ENCODE data around the gene GLIS1. TPM values are rescaled to one million over a fixed set of nuclear protein-coding genes. Genes with fewer than 3 reads are reported as not detected.

GLIS1 gene
- total and polyA plus RNA-seq, 2 experiments from 2014 or later: 0.26 to 0.31 TPM

DNA sequence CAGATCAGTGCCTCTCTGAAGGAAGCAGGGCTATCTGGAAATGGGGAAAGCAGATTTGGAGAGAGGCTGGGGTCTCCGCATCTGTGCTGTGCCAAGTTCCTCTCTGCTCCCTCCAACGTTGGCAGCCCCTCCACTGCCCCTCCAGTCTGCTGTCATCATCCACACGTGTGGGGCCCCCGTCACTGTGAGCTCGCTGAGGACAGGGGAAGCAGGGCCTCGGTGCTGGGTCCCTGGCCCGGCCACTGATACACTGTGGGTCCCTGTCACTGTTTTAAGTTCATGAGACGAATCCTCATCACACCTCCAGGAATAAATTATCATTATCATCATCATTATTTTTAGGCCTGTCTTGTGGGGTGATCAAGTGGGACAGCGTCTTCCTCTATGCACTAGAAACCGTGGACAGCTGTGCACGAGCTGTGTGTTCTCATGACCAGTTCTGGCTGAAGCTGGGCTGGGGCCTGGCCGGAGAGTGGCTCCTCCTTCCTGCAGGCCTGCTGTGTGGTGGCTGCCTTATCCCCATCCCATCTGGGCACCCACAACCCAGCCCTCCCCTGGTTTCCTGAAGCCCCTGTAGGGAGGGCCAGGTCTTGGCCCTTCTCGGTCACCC, 227.5 kb downstream of the GLIS1 start:
- TF ChIP-seq POLR2AphosphoS5 (IDR thresholded peaks at IDR 0.05; ENCODE audit: low read depth) (no peak), ZNF331 (CRISPR knock-in tag; IDR thresholded peaks at IDR 0.05; ENCODE audit: low read depth) (no peak), ZNF114 (CRISPR knock-in tag; IDR thresholded peaks at IDR 0.05) (no peak), EZH2 (IDR thresholded peaks at IDR 0.05; ENCODE audit: low read depth, unreplicated experiment) (no peak), CREB1 (CRISPR knock-in tag; IDR thresholded peaks at IDR 0.05; ENCODE audit: low read depth) (no peak), STAT1 (IDR thresholded peaks at IDR 0.05; ENCODE audit: unreplicated experiment) (no peak), JUNB (IDR thresholded peaks at IDR 0.05; ENCODE audit: unreplicated experiment) (no peak)
- TF ChIP-seq, protein P1, sequence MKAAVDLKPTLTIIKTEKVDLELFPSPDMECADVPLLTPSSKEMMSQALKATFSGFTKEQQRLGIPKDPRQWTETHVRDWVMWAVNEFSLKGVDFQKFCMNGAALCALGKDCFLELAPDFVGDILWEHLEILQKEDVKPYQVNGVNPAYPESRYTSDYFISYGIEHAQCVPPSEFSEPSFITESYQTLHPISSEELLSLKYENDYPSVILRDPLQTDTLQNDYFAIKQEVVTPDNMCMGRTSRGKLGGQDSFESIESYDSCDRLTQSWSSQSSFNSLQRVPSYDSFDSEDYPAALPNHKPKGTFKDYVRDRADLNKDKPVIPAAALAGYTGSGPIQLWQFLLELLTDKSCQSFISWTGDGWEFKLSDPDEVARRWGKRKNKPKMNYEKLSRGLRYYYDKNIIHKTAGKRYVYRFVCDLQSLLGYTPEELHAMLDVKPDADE (IDR thresholded peaks at IDR 0.05): no peak
- TF ChIP-seq, protein P2, sequence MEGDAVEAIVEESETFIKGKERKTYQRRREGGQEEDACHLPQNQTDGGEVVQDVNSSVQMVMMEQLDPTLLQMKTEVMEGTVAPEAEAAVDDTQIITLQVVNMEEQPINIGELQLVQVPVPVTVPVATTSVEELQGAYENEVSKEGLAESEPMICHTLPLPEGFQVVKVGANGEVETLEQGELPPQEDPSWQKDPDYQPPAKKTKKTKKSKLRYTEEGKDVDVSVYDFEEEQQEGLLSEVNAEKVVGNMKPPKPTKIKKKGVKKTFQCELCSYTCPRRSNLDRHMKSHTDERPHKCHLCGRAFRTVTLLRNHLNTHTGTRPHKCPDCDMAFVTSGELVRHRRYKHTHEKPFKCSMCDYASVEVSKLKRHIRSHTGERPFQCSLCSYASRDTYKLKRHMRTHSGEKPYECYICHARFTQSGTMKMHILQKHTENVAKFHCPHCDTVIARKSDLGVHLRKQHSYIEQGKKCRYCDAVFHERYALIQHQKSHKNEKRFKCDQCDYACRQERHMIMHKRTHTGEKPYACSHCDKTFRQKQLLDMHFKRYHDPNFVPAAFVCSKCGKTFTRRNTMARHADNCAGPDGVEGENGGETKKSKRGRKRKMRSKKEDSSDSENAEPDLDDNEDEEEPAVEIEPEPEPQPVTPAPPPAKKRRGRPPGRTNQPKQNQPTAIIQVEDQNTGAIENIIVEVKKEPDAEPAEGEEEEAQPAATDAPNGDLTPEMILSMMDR (conservative IDR thresholded peaks at IDR 0.05; ENCODE audit: low read depth in 2 of 2): no peak
- Mint-ChIP-seq H3K4me1 (peaks cover 20% of the 10 kb centered on the region), H3K4me3 (no peak overlapping the region), H3K9me3 (no peaks in the 10 kb centered on the region; the same call in 2 of the 3 replicates), H3K36me3 (ENCODE audit: low read depth) (no peaks in the 10 kb centered on the region), H3K27me3 (ENCODE audit: insufficient read depth, low read depth, poor library complexity) (peaks cover 5% of the 10 kb centered on the region), H3K27ac (no peak overlapping the region)
- DNase-seq (ENCODE audit: low spot score) (no peak), ATAC-seq (no peak)
- H3K4me2 ChIP-seq: no peak overlapping the region
- H3K4me1 ChIP-seq (ENCODE audit: insufficient read depth): no peaks in the 10 kb centered on the region
- H3K9me2 ChIP-seq (ENCODE audit: insufficient read depth): no peaks in the 10 kb centered on the region
- H3K4me3 ChIP-seq: no peak overlapping the region
- no peaks in the 10 kb centered on the region for H3K27me3 ChIP-seq (ENCODE audit: insufficient read depth)
- no peaks in the 10 kb centered on the region for H3K79me2 ChIP-seq (replicated peaks; ENCODE audit: insufficient read depth)
- H3K27ac ChIP-seq (ENCODE audit: low read depth): no peak overlapping the region
- H3F3A ChIP-seq (replicated peaks; ENCODE audit: low read depth): no peaks in the 10 kb centered on the region
- no peaks in the 10 kb centered on the region for H4K20me1 ChIP-seq (replicated peaks; ENCODE audit: insufficient read depth)
- no peaks in the 10 kb centered on the region for H3K36me3 ChIP-seq (ENCODE audit: insufficient read depth)
- H2AFZ ChIP-seq: no peak overlapping the region

DNA sequence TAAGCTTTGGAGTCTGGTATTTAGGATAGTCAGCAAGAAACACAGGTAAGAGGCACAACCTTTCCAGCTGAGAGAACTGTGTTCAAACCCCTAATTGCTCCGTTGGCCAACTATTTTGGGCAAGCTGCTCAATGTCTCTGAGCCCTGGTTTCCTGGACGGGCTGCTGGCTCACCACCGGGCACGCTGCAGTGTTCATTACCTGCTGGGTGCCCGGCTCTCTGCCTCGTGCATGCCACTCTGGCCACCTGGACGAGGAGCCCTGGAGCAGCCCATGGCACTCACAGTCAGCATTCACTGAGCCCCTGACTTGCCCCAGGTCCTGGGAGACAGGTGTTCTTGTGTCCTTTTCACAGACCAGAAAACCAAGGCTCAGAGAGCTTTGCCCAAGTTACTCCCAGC, 228.7 kb downstream of the GLIS1 start:
- no peaks in the 10 kb centered on the region for H3K36me3 ChIP-seq (ENCODE audit: insufficient read depth)
- no peak overlapping the region for H2AFZ ChIP-seq
- H4K20me1 ChIP-seq (replicated peaks; ENCODE audit: insufficient read depth): no peaks in the 10 kb centered on the region
- Mint-ChIP-seq H3K27ac (no peak overlapping the region), H3K4me3 (no peak overlapping the region), H3K36me3 (ENCODE audit: low read depth) (no peaks in the 10 kb centered on the region; the same call in 2 of the 3 replicates), H3K9me3 (no peaks in the 10 kb centered on the region; the same call in 2 of the 3 replicates), H3K27me3 (ENCODE audit: insufficient read depth, low read depth, poor library complexity) (peaks cover 5% of the 10 kb centered on the region), H3K4me1 (peaks cover 24% of the 10 kb centered on the region)
- no peak overlapping the region for H3K27ac ChIP-seq (ENCODE audit: low read depth)
- H3K9me2 ChIP-seq (ENCODE audit: insufficient read depth): no peaks in the 10 kb centered on the region
- ATAC-seq: no peak
- no peaks in the 10 kb centered on the region for H3K27me3 ChIP-seq (ENCODE audit: insufficient read depth)
- no peaks in the 10 kb centered on the region for H3F3A ChIP-seq (replicated peaks; ENCODE audit: low read depth)
- no peak for DNase-seq (ENCODE audit: low spot score)
- no peaks in the 10 kb centered on the region for H3K79me2 ChIP-seq (replicated peaks; ENCODE audit: insufficient read depth)
- H3K4me3 ChIP-seq: no peak overlapping the region
- H3K4me2 ChIP-seq: no peak overlapping the region
- H3K4me1 ChIP-seq (ENCODE audit: insufficient read depth): no peaks in the 10 kb centered on the region
- no peak for TF ChIP-seq CREB1 (CRISPR knock-in tag; IDR thresholded peaks at IDR 0.05; ENCODE audit: low read depth)
- TF ChIP-seq, protein P2 (conservative IDR thresholded peaks at IDR 0.05; ENCODE audit: low read depth in 2 of 2): no peak
- no peak for TF ChIP-seq STAT1 (IDR thresholded peaks at IDR 0.05; ENCODE audit: unreplicated experiment)
- no peak for TF ChIP-seq EZH2 (IDR thresholded peaks at IDR 0.05; ENCODE audit: low read depth, unreplicated experiment)
- TF ChIP-seq, protein P3, sequence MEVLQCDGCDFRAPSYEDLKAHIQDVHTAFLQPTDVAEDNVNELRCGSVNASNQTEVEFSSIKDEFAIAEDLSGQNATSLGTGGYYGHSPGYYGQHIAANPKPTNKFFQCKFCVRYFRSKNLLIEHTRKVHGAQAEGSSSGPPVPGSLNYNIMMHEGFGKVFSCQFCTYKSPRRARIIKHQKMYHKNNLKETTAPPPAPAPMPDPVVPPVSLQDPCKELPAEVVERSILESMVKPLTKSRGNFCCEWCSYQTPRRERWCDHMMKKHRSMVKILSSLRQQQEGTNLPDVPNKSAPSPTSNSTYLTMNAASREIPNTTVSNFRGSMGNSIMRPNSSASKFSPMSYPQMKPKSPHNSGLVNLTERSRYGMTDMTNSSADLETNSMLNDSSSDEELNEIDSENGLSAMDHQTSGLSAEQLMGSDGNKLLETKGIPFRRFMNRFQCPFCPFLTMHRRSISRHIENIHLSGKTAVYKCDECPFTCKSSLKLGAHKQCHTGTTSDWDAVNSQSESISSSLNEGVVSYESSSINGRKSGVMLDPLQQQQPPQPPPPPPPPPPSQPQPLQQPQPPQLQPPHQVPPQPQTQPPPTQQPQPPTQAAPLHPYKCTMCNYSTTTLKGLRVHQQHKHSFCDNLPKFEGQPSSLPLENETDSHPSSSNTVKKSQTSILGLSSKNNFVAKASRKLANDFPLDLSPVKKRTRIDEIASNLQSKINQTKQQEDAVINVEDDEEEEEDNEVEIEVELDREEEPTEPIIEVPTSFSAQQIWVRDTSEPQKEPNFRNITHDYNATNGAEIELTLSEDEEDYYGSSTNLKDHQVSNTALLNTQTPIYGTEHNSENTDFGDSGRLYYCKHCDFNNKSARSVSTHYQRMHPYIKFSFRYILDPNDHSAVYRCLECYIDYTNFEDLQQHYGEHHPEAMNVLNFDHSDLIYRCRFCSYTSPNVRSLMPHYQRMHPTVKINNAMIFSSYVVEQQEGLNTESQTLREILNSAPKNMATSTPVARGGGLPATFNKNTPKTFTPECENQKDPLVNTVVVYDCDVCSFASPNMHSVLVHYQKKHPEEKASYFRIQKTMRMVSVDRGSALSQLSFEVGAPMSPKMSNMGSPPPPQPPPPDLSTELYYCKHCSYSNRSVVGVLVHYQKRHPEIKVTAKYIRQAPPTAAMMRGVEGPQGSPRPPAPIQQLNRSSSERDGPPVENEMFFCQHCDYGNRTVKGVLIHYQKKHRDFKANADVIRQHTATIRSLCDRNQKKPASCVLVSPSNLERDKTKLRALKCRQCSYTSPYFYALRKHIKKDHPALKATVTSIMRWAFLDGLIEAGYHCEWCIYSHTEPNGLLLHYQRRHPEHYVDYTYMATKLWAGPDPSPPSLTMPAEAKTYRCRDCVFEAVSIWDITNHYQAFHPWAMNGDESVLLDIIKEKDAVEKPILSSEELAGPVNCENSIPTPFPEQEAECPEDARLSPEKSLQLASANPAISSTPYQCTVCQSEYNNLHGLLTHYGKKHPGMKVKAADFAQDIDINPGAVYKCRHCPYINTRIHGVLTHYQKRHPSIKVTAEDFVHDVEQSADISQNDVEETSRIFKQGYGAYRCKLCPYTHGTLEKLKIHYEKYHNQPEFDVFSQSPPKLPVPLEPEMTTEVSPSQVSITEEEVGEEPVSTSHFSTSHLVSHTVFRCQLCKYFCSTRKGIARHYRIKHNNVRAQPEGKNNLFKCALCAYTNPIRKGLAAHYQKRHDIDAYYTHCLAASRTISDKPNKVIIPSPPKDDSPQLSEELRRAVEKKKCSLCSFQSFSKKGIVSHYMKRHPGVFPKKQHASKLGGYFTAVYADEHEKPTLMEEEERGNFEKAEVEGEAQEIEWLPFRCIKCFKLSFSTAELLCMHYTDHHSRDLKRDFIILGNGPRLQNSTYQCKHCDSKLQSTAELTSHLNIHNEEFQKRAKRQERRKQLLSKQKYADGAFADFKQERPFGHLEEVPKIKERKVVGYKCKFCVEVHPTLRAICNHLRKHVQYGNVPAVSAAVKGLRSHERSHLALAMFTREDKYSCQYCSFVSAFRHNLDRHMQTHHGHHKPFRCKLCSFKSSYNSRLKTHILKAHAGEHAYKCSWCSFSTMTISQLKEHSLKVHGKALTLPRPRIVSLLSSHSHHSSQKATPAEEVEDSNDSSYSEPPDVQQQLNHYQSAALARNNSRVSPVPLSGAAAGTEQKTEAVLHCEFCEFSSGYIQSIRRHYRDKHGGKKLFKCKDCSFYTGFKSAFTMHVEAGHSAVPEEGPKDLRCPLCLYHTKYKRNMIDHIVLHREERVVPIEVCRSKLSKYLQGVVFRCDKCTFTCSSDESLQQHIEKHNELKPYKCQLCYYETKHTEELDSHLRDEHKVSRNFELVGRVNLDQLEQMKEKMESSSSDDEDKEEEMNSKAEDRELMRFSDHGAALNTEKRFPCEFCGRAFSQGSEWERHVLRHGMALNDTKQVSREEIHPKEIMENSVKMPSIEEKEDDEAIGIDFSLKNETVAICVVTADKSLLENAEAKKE (CRISPR knock-in tag; IDR thresholded peaks at IDR 0.05): no peak

All from GM23338 (cell line).